ENCODE results near the gene AHRR. TPM values are rescaled to one million over a fixed set of nuclear protein-coding genes. Genes with fewer than 3 reads are reported as not detected.
A peak's percentile ranks its signal among the peaks of the same experiment; 100 is the strongest.

The AHRR gene
- total RNA-seq, 1 donor from 2014 or later = 11.3 TPM

GRCh38 chr5:371811-372555, 50.5 kb downstream of the AHRR start:
- intact Hi-C loops (cut with DNase I) = no loop called here
- H3K9me3 ChIP-seq = no peaks in the 10 kb centered on the region
- H3K4me1 ChIP-seq = peaks cover 39% of the 10 kb centered on the region
- no peak overlapping the region for H3K4me3 ChIP-seq
- H3K27ac ChIP-seq = peak overlapping the region; percentile 75
- H3K27me3 ChIP-seq = no peaks in the 10 kb centered on the region
- TF ChIP-seq POLR2AphosphoS5 (IDR thresholded peaks at IDR 0.05; ENCODE audit: insufficient read depth in 1 of 2, low read depth in 1 of 2) (no peak), POLR2A (IDR thresholded peaks at IDR 0.05) (no peak), CTCF (IDR thresholded peaks at IDR 0.05) (no peak)
- DNase-seq (ENCODE audit: extremely low spot score in 2 of 2) = peak; percentile 54 to 92
- H3K36me3 ChIP-seq = no peaks in the 10 kb centered on the region

GRCh38 chr5:372556-372995, 51.1 kb downstream of the AHRR start:
- H3K27me3 ChIP-seq = no peaks in the 10 kb centered on the region
- TF ChIP-seq CTCF (IDR thresholded peaks at IDR 0.05) = no peak
- TF ChIP-seq POLR2AphosphoS5 (IDR thresholded peaks at IDR 0.05; ENCODE audit: insufficient read depth in 1 of 2, low read depth in 1 of 2) = no peak
- no peak for TF ChIP-seq POLR2A (IDR thresholded peaks at IDR 0.05)
- peaks cover 39% of the 10 kb centered on the region for H3K4me1 ChIP-seq
- intact Hi-C loops (cut with DNase I) = no loop called here
- no peak overlapping the region for H3K4me3 ChIP-seq
- peak in 1 of 2 donors; percentile 70 for DNase-seq (ENCODE audit: extremely low spot score in 2 of 2)
- H3K36me3 ChIP-seq = no peaks in the 10 kb centered on the region
- H3K27ac ChIP-seq = peak overlapping the region; percentile 75
- no peaks in the 10 kb centered on the region for H3K9me3 ChIP-seq

GRCh38 chr5:372996-373709, 51.6 kb downstream of the AHRR start:
- Histone ChIP-seq H3K4me1 (peaks cover 39% of the 10 kb centered on the region), H3K27ac (peak overlapping the region; percentile 75), H3K4me3 (peak overlapping the region; percentile 47 to 62), H3K9me3 (no peaks in the 10 kb centered on the region), H3K36me3 (no peaks in the 10 kb centered on the region), H3K27me3 (no peaks in the 10 kb centered on the region)
- peak; percentile 55 to 81 for DNase-seq (ENCODE audit: extremely low spot score in 2 of 2)
- TF ChIP-seq CTCF (IDR thresholded peaks at IDR 0.05) (no peak), POLR2A (IDR thresholded peaks at IDR 0.05) (no peak), POLR2AphosphoS5 (IDR thresholded peaks at IDR 0.05; ENCODE audit: insufficient read depth in 1 of 2, low read depth in 1 of 2) (no peak)
- intact Hi-C loops (cut with DNase I) = no loop called here

GRCh38 chr5:373710-374602, 52.4 kb downstream of the AHRR start:
- peak; percentile 40 to 75 for DNase-seq (ENCODE audit: extremely low spot score in 2 of 2)
- H3K27ac ChIP-seq = peak overlapping the region; percentile 75
- H3K27me3 ChIP-seq = no peaks in the 10 kb centered on the region
- no peaks in the 10 kb centered on the region for H3K9me3 ChIP-seq
- peak overlapping the region; percentile 47 to 62 for H3K4me3 ChIP-seq
- H3K4me1 ChIP-seq = peaks cover 36% of the 10 kb centered on the region
- no peaks in the 10 kb centered on the region for H3K36me3 ChIP-seq
- TF ChIP-seq POLR2A (IDR thresholded peaks at IDR 0.05) = no peak
- intact Hi-C loops (cut with DNase I) = no loop called here

- no peak overlapping the region for H3K4me3 ChIP-seq
- H3K36me3 ChIP-seq = no peaks in the 10 kb centered on the region
- H3K27ac ChIP-seq = peak overlapping the region; percentile 75
- intact Hi-C loops (cut with DNase I) = no loop called here
- TF ChIP-seq POLR2A (IDR thresholded peaks at IDR 0.05) (no peak), CTCF (IDR thresholded peaks at IDR 0.05) (no peak), POLR2AphosphoS5 (IDR thresholded peaks at IDR 0.05; ENCODE audit: insufficient read depth in 1 of 2, low read depth in 1 of 2) (no peak)
- no peaks in the 10 kb centered on the region for H3K27me3 ChIP-seq
- H3K9me3 ChIP-seq = no peaks in the 10 kb centered on the region
- H3K4me1 ChIP-seq = peaks cover 29% of the 10 kb centered on the region
- peak; percentile 74 to 77 for DNase-seq (ENCODE audit: extremely low spot score in 2 of 2)
Measured at GRCh38 chr5:374631-375335, 53.3 kb downstream of the AHRR start.
